ENCODE data around the gene LRCH3. TPM values are rescaled to one million over a fixed set of nuclear protein-coding genes. Genes with fewer than 3 reads are reported as not detected.

The LRCH3 gene
- total and polyA plus RNA-seq, 9 of the 15 experiments (the other 6 are each of a cell fraction or from before 2014, with no cell fraction given), result 4.6 to 75.3 (median 30.3) TPM

GRCh38 chr3:197749601-197750395 lies 41.3 kb upstream of the LRCH3 start, which contains the start of gene FYTTD1 (continued):
- TF ChIP-seq ZBTB11 (CRISPR knock-in tag; IDR thresholded peaks at IDR 0.05) (0 out of 6 replicates have a peak, but pooled peaks of 1 of the 3 experiments have one; percentile 37), ZBTB33 (CRISPR knock-in tag; IDR thresholded peaks at IDR 0.05) (peak; percentile 55; the same call in 1 of the 2 replicates), CTCFL (IDR thresholded peaks at IDR 0.05; ENCODE audit: borderline replicate concordance, insufficient read depth, low read depth, low read length, poor library complexity, severe bottlenecking) (peak; percentile 68), DMBX1 (CRISPR knock-in tag; IDR thresholded peaks at IDR 0.05; ENCODE audit: borderline replicate concordance) (0 out of 2 replicates have a peak, but pooled peaks have one; percentile 59), MBD2 (IDR thresholded peaks at IDR 0.05; ENCODE audit: borderline replicate concordance, low read depth) (peak; percentile 49; the same call in 1 of the 2 replicates), SAFB (IDR thresholded peaks at IDR 0.05; ENCODE audit: borderline replicate concordance, low read depth, low read length) (peak; percentile 98), RERE (CRISPR knock-in tag; IDR thresholded peaks at IDR 0.05; ENCODE audit: borderline replicate concordance) (0 out of 2 replicates have a peak, but pooled peaks have one; percentile 50), GABPB1 (CRISPR knock-in tag; IDR thresholded peaks at IDR 0.05) (peak; percentile 47), MCM5 (IDR thresholded peaks at IDR 0.05; ENCODE audit: low read depth) (no peak), MYNN (IDR thresholded peaks at IDR 0.05) (no peak), MYNN (CRISPR knock-in tag; IDR thresholded peaks at IDR 0.05) (no peak), SMARCC2 (IDR thresholded peaks at IDR 0.05; ENCODE audit: low read depth) (no peak)
